ENCODE data around the gene MCHR1.

GRCh38 chr22:40642316-40642715 is 37.0 kb upstream of the MCHR1 start:
- no peak for TF ChIP-seq POLR2AphosphoS5 (IDR thresholded peaks at IDR 0.05)
- no peak for TF ChIP-seq CTCF (IDR thresholded peaks at IDR 0.05)
- TF ChIP-seq POLR2A (IDR thresholded peaks at IDR 0.05): no peak
